ENCODE measurements around the gene ABCC8.

DNA sequence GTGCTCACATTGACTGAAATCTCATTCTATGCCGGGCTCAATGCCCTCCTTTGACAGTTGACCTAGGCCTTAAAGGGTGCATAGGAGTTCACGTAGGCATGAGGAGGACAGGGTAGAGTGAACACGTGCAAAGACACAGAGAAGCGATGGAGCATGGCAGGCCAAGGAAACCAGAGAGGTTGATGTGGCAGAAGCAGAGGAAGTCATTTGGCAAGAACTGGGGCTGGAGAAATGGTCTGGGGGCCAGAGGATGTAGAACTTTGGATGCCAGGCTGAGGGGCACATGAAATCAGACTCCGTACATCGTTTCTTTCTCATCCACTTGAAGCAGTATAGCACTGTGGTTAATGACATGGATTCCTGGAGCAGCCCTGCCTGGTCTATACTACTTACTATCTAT is 13.6 kb upstream of the ABCC8 start:
- TF ChIP-seq POLR2A (IDR thresholded peaks at IDR 0.05) = no peak
- TF ChIP-seq, protein P1, sequence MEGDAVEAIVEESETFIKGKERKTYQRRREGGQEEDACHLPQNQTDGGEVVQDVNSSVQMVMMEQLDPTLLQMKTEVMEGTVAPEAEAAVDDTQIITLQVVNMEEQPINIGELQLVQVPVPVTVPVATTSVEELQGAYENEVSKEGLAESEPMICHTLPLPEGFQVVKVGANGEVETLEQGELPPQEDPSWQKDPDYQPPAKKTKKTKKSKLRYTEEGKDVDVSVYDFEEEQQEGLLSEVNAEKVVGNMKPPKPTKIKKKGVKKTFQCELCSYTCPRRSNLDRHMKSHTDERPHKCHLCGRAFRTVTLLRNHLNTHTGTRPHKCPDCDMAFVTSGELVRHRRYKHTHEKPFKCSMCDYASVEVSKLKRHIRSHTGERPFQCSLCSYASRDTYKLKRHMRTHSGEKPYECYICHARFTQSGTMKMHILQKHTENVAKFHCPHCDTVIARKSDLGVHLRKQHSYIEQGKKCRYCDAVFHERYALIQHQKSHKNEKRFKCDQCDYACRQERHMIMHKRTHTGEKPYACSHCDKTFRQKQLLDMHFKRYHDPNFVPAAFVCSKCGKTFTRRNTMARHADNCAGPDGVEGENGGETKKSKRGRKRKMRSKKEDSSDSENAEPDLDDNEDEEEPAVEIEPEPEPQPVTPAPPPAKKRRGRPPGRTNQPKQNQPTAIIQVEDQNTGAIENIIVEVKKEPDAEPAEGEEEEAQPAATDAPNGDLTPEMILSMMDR (IDR thresholded peaks at IDR 0.05) = no peak
